GM18508 (cell line): ENCODE data around the gene XPNPEP3.
"Not testable (repeated sequence)": the region's sequence is repeated elsewhere in the genome, so short reads cannot be mapped to it uniquely, and the experiment has no call there.

ENCODE experiments used
- ATAC-seq: cut with Tn5 transposase; IDR thresholded peaks from one replicate; pipeline ENCODE4 v1.9.1; 2021; ENCODE audit warnings: moderate number of reproducible peaks; ENCODE audit not compliant: insufficient read depth, unreplicated experiment

XPNPEP3 gene

GRCh38 chr22:40856513-40857308, at the start of gene XPNPEP3, which contains the start of gene ST13:
TSS of gene XPNPEP3 (plus strand) at chr22:40857148. CDS start at chr22:40857182, 34 bp downstream.
TSS of gene ST13 (minus strand) at chr22:40856639. CDS start at chr22:40856540, 99 bp downstream.
- ATAC-seq = peak; percentile 52

GRCh38 chr22:40808018-40808841, 48.7 kb upstream of the XPNPEP3 start:
- ATAC-seq = no peak

GRCh38 chr22:40813912-40814315, 43.0 kb upstream of the XPNPEP3 start:
- no peak for ATAC-seq

- ATAC-seq = no peak
These were observed 39.2 kb upstream of the XPNPEP3 start for GRCh38 chr22:40817737-40818136.

GRCh38 chr22:40818192-40818746, 38.7 kb upstream of the XPNPEP3 start:
- ATAC-seq = no peak

GRCh38 chr22:40818747-40819598, 38.0 kb upstream of the XPNPEP3 start, which contains the start of gene SLC25A17:
TSS of gene SLC25A17 (minus strand) at chr22:40819346. CDS start at chr22:40819248, 98 bp downstream.
- no peak for ATAC-seq

- ATAC-seq = no peak
These were observed 37.3 kb upstream of the XPNPEP3 start for GRCh38 chr22:40819599-40820140.

GRCh38 chr22:40823426-40823825, 33.5 kb upstream of the XPNPEP3 start:
- no peak for ATAC-seq

- ATAC-seq = not testable (repeated sequence)
These were observed 30.7 kb upstream of the XPNPEP3 start for GRCh38 chr22:40826292-40826691.

- ATAC-seq = no peak
These were observed 29.8 kb upstream of the XPNPEP3 start for GRCh38 chr22:40826984-40827741.

- ATAC-seq = no peak
These were observed 27.8 kb upstream of the XPNPEP3 start for GRCh38 chr22:40829131-40829530.

GRCh38 chr22:40834619-40835018, 22.3 kb upstream of the XPNPEP3 start:
- ATAC-seq = no peak

- no peak for ATAC-seq
These were observed 18.5 kb upstream of the XPNPEP3 start for GRCh38 chr22:40838486-40838885.

GRCh38 chr22:40844951-40845350, 12.0 kb upstream of the XPNPEP3 start:
- no peak for ATAC-seq

GRCh38 chr22:40845816-40846215, 11.1 kb upstream of the XPNPEP3 start:
- ATAC-seq = not testable (repeated sequence)

- no peak for ATAC-seq
These were observed 3.6 kb upstream of the XPNPEP3 start for GRCh38 chr22:40853333-40853732.

- no peak for ATAC-seq
These were observed 3.0 kb upstream of the XPNPEP3 start for GRCh38 chr22:40853961-40854360.

GRCh38 chr22:40855071-40855978, 1.6 kb upstream of the XPNPEP3 start:
- ATAC-seq = no peak
